GM12891 (cell line): ENCODE data around the gene RANBP10.

Experiments
- POLR2A ChIP-seq: IDR thresholded peaks from 2 replicates; pipeline ENCODE4 v1.6.1; 2011; ENCODE audit warnings: low read depth, low read length, control low read depth
- POLR2AphosphoS5 ChIP-seq: IDR thresholded peaks from 2 replicates; pipeline ENCODE4 v1.6.1; 2011; ENCODE audit warnings: low read depth, low read length, control low read depth
- POU2F2 ChIP-seq: IDR thresholded peaks from 2 replicates; pipeline ENCODE4 v1.6.1; 2011; ENCODE audit warnings: low read depth, mild to moderate bottlenecking, control low read depth, low read length, moderate library complexity
- TAF1 ChIP-seq: IDR thresholded peaks from 2 replicates; pipeline ENCODE4 v1.6.1; 2011; ENCODE audit warnings: low read depth, low read length, control low read depth

DNA sequence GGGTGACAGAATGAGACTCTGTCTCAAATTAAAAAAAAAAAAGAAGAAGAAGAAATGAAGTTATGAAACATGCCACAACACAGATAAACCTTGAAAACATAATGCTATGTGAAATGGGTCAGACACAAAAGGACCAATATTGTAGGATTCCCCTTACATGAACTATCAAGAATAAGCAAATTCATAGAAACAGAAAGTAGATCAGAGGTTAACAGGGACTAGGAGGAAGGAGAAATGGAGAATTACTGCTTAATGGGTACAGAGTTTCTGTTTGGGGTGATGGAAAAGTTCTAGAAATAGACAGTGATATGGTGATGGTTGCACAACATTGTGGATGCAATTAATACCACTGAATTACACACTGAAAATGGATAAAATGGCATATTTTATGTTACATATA lies 16.3 kb downstream of the RANBP10 start:
- no peak for TF ChIP-seq POLR2A
- TF ChIP-seq POU2F2, result no peak
- no peak for TF ChIP-seq TAF1
- no peak for TF ChIP-seq POLR2AphosphoS5
